ENCODE data around the gene NCAM1. TPM values are rescaled to one million over a fixed set of nuclear protein-coding genes. Genes with fewer than 3 reads are reported as not detected.

NCAM1 gene
- total RNA-seq, 1 experiment from 2014 or later: 3.7 TPM

GRCh38 chr11:112993808-112994207 lies 32.6 kb downstream of the NCAM1 start:
- no peak overlapping the region for H3K4me3 Mint-ChIP-seq (ENCODE audit: low read depth, unreplicated experiment)
- H3K36me3 Mint-ChIP-seq (ENCODE audit: insufficient read depth, unreplicated experiment): no peaks in the 10 kb centered on the region
- no TSS peak for BruUV-seq (replicated peaks)
- intact Hi-C loops (cut with micrococcal nuclease; ENCODE audit: unreplicated experiment): no loop called here
- H3K27ac Mint-ChIP-seq (ENCODE audit: unreplicated experiment): no peak overlapping the region
- no peaks in the 10 kb centered on the region for H3K4me1 Mint-ChIP-seq (ENCODE audit: low read depth, unreplicated experiment)
- no peak for DNase-seq
- H3K27me3 Mint-ChIP-seq (ENCODE audit: unreplicated experiment): peaks cover 38% of the 10 kb centered on the region
- H3K9me3 Mint-ChIP-seq (ENCODE audit: low read depth, unreplicated experiment): no peaks in the 10 kb centered on the region
- CTCF ChIA-PET: no interaction called here
- no peak for TF ChIP-seq CTCF (IDR thresholded peaks at IDR 0.05; ENCODE audit: unreplicated experiment)

GRCh38 chr11:112995423-112996090 lies 34.3 kb downstream of the NCAM1 start:
- CTCF ChIA-PET: no interaction called here
- Mint-ChIP-seq H3K4me1 (ENCODE audit: low read depth, unreplicated experiment) (no peaks in the 10 kb centered on the region), H3K9me3 (ENCODE audit: low read depth, unreplicated experiment) (no peaks in the 10 kb centered on the region), H3K36me3 (ENCODE audit: insufficient read depth, unreplicated experiment) (no peaks in the 10 kb centered on the region), H3K27ac (ENCODE audit: unreplicated experiment) (no peak overlapping the region), H3K4me3 (ENCODE audit: low read depth, unreplicated experiment) (no peak overlapping the region), H3K27me3 (ENCODE audit: unreplicated experiment) (peaks cover 38% of the 10 kb centered on the region)
- intact Hi-C loops (cut with micrococcal nuclease; ENCODE audit: unreplicated experiment): no loop called here
- TF ChIP-seq CTCF (IDR thresholded peaks at IDR 0.05; ENCODE audit: unreplicated experiment): no peak
- BruUV-seq (replicated peaks): no TSS peak
- no peak for DNase-seq

- no peak overlapping the region for H3K27ac Mint-ChIP-seq (ENCODE audit: unreplicated experiment)
- no peaks in the 10 kb centered on the region for H3K9me3 Mint-ChIP-seq (ENCODE audit: low read depth, unreplicated experiment)
- TF ChIP-seq CTCF (IDR thresholded peaks at IDR 0.05; ENCODE audit: unreplicated experiment): no peak
- H3K36me3 Mint-ChIP-seq (ENCODE audit: insufficient read depth, unreplicated experiment): no peaks in the 10 kb centered on the region
- no TSS peak for BruUV-seq (replicated peaks)
- CTCF ChIA-PET: no interaction called here
- no peaks in the 10 kb centered on the region for H3K4me1 Mint-ChIP-seq (ENCODE audit: low read depth, unreplicated experiment)
- no peak overlapping the region for H3K4me3 Mint-ChIP-seq (ENCODE audit: low read depth, unreplicated experiment)
- H3K27me3 Mint-ChIP-seq (ENCODE audit: unreplicated experiment): peaks cover 38% of the 10 kb centered on the region
- no peak for DNase-seq
- intact Hi-C loops (cut with micrococcal nuclease; ENCODE audit: unreplicated experiment): no loop called here
Measured at GRCh38 chr11:112996994-112997393, 35.8 kb downstream of the NCAM1 start.

- DNase-seq: no peak
- no peak for TF ChIP-seq CTCF (IDR thresholded peaks at IDR 0.05; ENCODE audit: unreplicated experiment)
- Mint-ChIP-seq H3K4me3 (ENCODE audit: low read depth, unreplicated experiment) (no peak overlapping the region), H3K36me3 (ENCODE audit: insufficient read depth, unreplicated experiment) (no peaks in the 10 kb centered on the region), H3K27me3 (ENCODE audit: unreplicated experiment) (peaks cover 38% of the 10 kb centered on the region), H3K4me1 (ENCODE audit: low read depth, unreplicated experiment) (no peaks in the 10 kb centered on the region), H3K27ac (ENCODE audit: unreplicated experiment) (no peak overlapping the region), H3K9me3 (ENCODE audit: low read depth, unreplicated experiment) (no peaks in the 10 kb centered on the region)
- intact Hi-C loops (cut with micrococcal nuclease; ENCODE audit: unreplicated experiment): no loop called here
- no TSS peak for BruUV-seq (replicated peaks)
- CTCF ChIA-PET: no interaction called here
Measured at GRCh38 chr11:112997857-112998466, 36.7 kb downstream of the NCAM1 start.

Measured in Calu3 (cell line).